ENCODE data around the gene ZP4. TPM values are rescaled to one million over a fixed set of nuclear protein-coding genes. Genes with fewer than 3 reads are reported as not detected.

ZP4 gene
- total and polyA plus RNA-seq, 9 of the 15 experiments (the other 6 are each of a cell fraction or from before 2014, with no cell fraction given): not detected

GRCh38 chr1:237888143-237888542, 2.6 kb downstream of the ZP4 start (continued):
- no peak for TF ChIP-seq SMAD4 (CRISPR knock-in tag; conservative IDR thresholded peaks at IDR 0.05)
- TF ChIP-seq ZNF778 (CRISPR knock-in tag; IDR thresholded peaks at IDR 0.05): no peak
- no peak for TF ChIP-seq TAL1 (IDR thresholded peaks at IDR 0.05)
- no peak for TF ChIP-seq PHTF2 (CRISPR knock-in tag; IDR thresholded peaks at IDR 0.05)
- TF ChIP-seq MITF (IDR thresholded peaks at IDR 0.05): no peak
- TF ChIP-seq UBTF (IDR thresholded peaks at IDR 0.05; ENCODE audit: borderline replicate concordance in 1 of 2, low read depth in 2 of 2, low read length in 2 of 2): no peak
- TF ChIP-seq CUX1 (CRISPR knock-in tag; IDR thresholded peaks at IDR 0.05): no peak
- TF ChIP-seq ZNF277 (CRISPR knock-in tag; IDR thresholded peaks at IDR 0.05; ENCODE audit: borderline replicate concordance): no peak

Data from K562 (cell line).